GM18951 (cell line): ENCODE results near the gene HOXD10.

Experiments
- POLR2A ChIP-seq: IDR thresholded peaks from 4 replicates; pipeline ENCODE4 v1.6.1; 2011; ENCODE audit warnings: mild to moderate bottlenecking; ENCODE audit not compliant: insufficient read length, insufficient read depth; ENCODE audit errors: extremely low read depth
- in situ Hi-C: fragments of 300-500 bp; cut with MboI; formaldehyde crosslinking; loops from one replicate; pipeline ENCODE4 v1.12.0; 2022; ENCODE audit warnings: low sequenced_read_pairs, mixed read lengths, inconsistent platforms; ENCODE audit not compliant: unreplicated experiment

The HOXD10 gene

GRCh38 chr2:176129813-176130146 lies 13.2 kb downstream of the HOXD10 start:
- TF ChIP-seq POLR2A = no peak
- in situ Hi-C loops = loop anchor here (10.0 kb wide), 2 partner anchors 505 to 1015 kb away; no protein-coding TSS in a partner anchor

DNA sequence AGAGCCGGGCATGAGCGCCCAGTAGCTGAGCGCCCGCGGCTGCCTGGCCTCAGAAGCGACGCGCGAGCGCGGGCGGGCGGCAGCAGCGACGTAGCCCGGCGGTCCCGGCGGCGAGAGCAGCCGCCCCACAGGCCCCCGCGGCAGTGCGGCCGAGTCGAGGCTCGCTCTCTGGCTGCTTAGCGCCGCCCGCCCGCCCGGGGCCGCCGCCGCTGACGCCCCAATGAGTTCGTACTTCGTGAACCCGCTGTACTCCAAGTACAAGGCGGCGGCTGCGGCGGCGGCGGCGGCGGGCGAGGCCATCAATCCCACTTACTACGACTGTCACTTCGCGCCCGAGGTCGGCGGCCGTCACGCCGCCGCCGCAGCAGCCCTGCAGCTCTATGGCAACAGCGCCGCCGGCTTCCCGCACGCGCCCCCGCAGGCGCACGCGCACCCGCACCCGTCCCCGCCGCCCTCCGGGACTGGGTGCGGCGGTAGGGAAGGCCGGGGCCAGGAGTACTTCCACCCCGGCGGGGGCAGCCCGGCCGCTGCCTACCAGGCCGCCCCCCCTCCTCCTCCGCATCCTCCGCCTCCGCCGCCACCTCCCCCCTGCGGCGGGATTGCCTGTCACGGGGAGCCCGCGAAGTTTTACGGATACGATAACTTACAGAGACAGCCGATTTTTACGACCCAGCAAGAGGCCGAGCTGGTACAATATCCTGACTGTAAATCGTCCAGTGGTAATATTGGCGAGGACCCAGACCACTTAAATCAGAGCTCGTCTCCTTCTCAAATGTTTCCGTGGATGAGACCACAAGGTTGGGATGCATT lies 13.8 kb downstream of the HOXD10 start:
- TF ChIP-seq POLR2A = no peak
- in situ Hi-C loops = no loop called here

DNA sequence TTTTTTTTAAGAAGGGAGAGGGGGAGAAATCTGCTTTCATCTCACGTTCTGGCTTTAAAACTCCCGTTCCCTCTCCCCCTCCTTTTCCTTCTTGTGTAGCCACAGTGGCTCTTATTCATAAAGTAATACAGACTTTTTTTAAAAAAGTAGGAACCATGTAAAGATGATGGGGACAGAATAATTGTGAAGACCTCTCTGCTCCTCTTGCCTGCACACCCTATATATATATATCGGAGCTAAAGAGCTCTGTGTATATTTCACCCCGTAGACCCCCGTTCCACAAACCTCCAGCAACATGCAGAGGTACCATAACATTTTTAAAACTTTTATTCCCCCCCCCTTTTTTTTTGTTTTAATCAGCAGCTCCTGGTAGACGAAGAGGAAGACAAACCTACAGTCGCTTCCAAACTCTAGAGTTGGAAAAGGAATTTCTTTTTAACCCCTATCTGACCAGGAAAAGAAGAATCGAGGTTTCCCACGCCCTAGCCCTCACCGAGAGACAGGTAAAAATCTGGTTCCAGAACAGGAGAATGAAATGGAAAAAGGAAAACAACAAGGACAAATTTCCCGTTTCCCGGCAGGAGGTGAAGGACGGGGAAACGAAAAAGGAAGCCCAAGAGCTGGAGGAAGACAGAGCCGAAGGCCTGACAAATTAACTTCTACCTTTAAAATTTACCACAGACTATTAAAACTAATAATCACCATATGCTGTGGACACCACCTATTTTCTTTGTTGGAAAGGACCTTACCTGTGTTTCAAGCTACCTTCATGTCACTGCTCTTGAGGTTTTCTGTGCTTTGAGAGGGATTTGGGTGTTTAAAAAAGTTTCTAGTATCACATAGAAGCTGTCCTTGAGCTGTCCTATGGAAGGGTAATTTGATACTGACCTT lies 14.6 kb downstream of the HOXD10 start:
- in situ Hi-C loops = no loop called here
- no peak for TF ChIP-seq POLR2A

GRCh38 chr2:176131848-176132158 lies 15.2 kb downstream of the HOXD10 start:
- in situ Hi-C loops = no loop called here
- no peak for TF ChIP-seq POLR2A

GRCh38 chr2:176132205-176133171 lies 15.9 kb downstream of the HOXD10 start:
- in situ Hi-C loops = no loop called here
- TF ChIP-seq POLR2A = no peak

DNA sequence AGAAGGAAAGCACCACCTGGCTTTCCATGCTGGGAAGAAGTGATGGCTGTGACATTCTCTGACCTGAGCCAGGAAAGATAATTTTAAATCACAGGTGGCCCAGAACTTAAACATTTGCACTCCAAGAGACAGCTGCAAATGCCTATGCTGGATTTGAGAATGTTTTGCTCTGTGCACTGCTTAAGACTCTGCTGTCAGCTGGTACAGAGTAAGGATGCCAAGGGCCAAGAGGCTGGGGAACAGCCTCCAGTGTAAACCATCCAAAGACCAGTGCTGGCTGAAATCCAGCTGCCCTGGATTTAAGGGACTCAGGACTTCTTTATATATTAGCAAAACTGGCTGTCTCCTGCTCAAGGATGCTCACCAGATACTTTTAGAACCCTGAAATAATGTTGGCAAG lies 16.8 kb downstream of the HOXD10 start:
- in situ Hi-C loops = no loop called here
- TF ChIP-seq POLR2A = no peak

DNA sequence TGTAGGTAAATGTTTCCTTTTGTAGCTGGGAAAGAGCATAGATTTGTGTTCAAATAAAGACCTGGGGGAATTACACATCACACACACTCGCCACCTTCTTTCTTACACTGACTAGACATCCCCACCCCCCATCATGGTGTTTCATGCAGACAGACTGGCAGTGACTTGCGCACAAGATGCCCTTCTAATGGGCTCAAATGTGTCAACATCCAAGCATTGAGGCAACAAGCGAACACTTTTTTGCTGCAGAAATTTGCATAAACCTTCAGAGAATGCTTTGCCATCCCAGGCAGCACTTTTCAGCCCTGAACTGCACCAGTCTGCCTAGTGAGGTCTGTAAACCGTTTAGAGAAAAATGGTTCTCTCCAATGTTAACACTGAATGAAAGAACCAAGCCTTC lies 17.5 kb downstream of the HOXD10 start:
- in situ Hi-C loops = no loop called here
- no peak for TF ChIP-seq POLR2A

DNA sequence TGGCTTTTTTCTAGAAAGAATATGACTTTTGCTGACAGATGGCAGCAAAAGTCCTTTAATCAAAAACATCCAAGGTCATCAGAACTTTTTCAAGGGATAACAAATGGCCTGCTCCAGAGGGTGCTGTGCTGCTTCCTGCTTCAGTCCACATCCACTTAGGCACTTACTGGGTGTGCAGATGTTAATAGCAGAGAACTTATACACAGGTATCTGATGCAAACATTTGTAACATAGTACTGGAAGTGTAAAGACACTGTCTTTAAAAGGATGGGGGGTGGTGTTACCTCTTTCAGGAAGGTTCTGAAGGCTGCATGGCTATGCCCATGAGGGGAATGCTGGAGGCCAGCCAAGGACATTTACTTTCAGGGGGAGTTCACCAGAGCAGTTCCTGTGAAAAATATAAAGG lies 18.5 kb downstream of the HOXD10 start:
- no peak for TF ChIP-seq POLR2A
- in situ Hi-C loops = no loop called here

DNA sequence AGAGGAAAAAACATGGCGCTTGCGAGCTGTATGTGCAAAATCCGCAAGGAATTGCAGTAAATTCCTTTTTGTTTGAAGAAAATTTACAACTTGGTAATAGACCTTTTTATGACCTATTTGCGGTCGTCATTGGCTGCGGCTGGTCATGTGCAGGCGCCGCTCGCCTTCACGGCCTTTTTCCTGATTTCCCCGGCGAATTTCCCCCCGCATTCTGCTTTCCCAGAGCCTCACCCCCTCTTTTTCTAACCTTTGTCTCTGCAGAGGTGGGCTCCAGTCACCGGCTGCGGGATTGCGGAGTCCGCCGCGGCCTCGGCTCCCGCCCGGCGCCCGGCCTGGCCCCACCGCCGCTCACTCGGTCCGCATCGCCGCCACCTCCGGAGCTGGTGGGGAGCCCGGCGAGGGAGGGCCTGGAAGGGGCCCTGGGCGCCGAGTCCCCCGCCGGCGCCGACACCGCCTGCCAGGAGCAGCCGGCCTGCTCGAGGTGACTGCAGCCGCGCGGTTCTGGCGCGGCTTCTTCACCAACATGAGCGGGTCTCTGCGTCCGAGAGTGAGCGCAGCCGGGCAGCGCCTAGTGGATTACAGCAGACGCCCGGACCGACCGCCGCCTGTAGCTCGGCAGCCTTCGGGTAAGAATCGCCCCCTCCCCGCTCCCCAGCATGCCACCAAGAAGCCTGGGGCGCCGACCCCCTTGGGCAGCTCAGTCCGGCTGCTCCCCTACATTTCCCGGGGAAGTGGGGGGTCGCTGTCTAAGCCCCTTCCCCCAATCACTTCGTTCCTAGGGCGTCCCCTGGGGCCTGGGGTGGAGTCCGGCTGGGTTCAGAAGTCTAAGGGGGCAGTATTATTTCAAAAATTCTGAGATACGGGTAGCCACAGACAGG lies 20.0 kb downstream of the HOXD10 start:
- no peak for TF ChIP-seq POLR2A
- in situ Hi-C loops = no loop called here

DNA sequence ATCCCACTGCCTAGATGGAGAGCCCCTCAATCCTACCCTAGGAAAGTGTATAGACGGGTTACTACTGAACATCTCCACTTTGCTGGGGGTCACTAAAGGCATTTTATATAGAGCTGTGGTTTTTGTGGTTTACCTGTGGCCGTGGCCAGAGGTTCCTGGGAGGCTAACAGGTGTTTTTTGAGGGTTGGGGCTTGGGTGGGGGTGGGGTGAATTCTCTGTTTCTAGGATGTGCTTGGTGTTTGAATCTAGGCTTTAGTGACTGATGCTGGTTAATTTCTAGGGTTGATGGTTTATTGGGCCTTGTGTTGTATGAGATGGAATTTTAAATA lies 20.6 kb downstream of the HOXD10 start:
- no peak for TF ChIP-seq POLR2A
- in situ Hi-C loops = no loop called here

GRCh38 chr2:176137906-176138305 lies 21.3 kb downstream of the HOXD10 start:
- in situ Hi-C loops = no loop called here
- TF ChIP-seq POLR2A = no peak

DNA sequence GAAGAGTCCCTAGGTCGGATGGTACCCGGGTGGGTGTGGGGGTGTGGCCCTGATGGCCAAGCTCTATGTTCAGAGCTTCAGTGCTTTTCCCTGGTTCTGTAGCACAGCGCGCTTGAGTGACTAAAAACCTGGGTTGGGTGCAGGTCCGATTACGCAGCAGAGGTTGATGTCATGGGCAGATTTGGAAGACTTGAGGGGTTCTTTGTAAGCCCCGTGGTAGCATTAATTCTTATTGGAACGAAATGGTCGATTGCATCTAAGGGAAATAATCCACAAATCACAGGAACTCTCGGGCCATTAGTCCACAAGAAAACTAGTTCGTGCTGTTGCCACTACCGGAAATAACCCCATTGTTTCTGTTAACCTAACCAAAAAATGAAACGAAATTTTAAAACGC lies 21.9 kb downstream of the HOXD10 start:
- TF ChIP-seq POLR2A = no peak
- in situ Hi-C loops = no loop called here

- in situ Hi-C loops = no loop called here
Observed at GRCh38 chr2:176138923-176139660, 22.5 kb downstream of the HOXD10 start.

More at GRCh38 chr2:176138923-176139660, 22.5 kb downstream of the HOXD10 start:
- TF ChIP-seq POLR2A = no peak
